GM23338 (cell line): ENCODE results near the gene G3BP1. TPM values are rescaled to one million over a fixed set of nuclear protein-coding genes. Genes with fewer than 3 reads are reported as not detected.

ENCODE experiments used
- ATAC-seq: fragments of 200-7000 bp; cut with Tn5 transposase; 3 replicates; pipeline ENCODE4 v1.9.1; 2020
- DNase-seq: peaks from one replicate; pipeline ENCODE4 v3.0.0-alpha.2; 2015; ENCODE audit warnings: low spot score
- H2AFZ ChIP-seq: fragments of 200-600 bp; sonication (generic); 2 replicates; pipeline ENCODE4 v1.8.0; 2016; ENCODE audit warnings: antibody characterized with exemption, mild to moderate bottlenecking, moderate library complexity
- H3F3A ChIP-seq: fragments of 200-600 bp; sonication (generic); replicated peaks from 2 replicates; pipeline ENCODE4 v1.8.0; 2017; ENCODE audit warnings: antibody characterized with exemption, mixed run types, low read depth
- H3K27ac ChIP-seq: fragments of 200-600 bp; sonication (generic); 2 replicates; pipeline ENCODE4 v1.6.1; 2016; ENCODE audit warnings: low read depth
- H3K27me3 ChIP-seq: fragments of 200-600 bp; sonication (generic); 2 replicates; pipeline ENCODE4 v1.8.0; 2016; ENCODE audit warnings: mild to moderate bottlenecking, mixed run types, moderate library complexity; ENCODE audit not compliant: insufficient read depth
- H3K36me3 ChIP-seq: fragments of 200-600 bp; sonication (generic); 2 replicates; pipeline ENCODE4 v1.8.0; 2016; ENCODE audit warnings: mild to moderate bottlenecking; ENCODE audit not compliant: insufficient read depth
- H3K4me1 ChIP-seq: fragments of 200-600 bp; sonication (generic); 2 replicates; pipeline ENCODE4 v1.8.0; 2016; ENCODE audit warnings: mild to moderate bottlenecking, moderate library complexity; ENCODE audit not compliant: insufficient read depth
- H3K4me2 ChIP-seq: fragments of 200-600 bp; sonication (generic); 2 replicates; pipeline ENCODE4 v1.7.1; 2017; ENCODE audit warnings: mixed run types
- H3K4me3 ChIP-seq: fragments of 200-600 bp; sonication (generic); 2 replicates; pipeline ENCODE4 v1.6.1; 2016; ENCODE audit warnings: mixed run types
- H3K79me2 ChIP-seq: fragments of 200-600 bp; sonication (generic); replicated peaks from 2 replicates; pipeline ENCODE4 v1.8.0; 2017; ENCODE audit warnings: mild to moderate bottlenecking; ENCODE audit not compliant: insufficient read depth
- H3K9me2 ChIP-seq: fragments of 200-600 bp; sonication (generic); 2 replicates; pipeline ENCODE4 v1.8.0; 2017; ENCODE audit not compliant: insufficient read depth
- H4K20me1 ChIP-seq: fragments of 200-600 bp; sonication (generic); replicated peaks from 2 replicates; pipeline ENCODE4 v1.8.0; 2017; ENCODE audit warnings: mild to moderate bottlenecking; ENCODE audit not compliant: insufficient read depth
- H3K27ac Mint-ChIP-seq: 2 replicates; pipeline ENCODE4 v1.8.0; 2020; ENCODE audit warnings: inconsistent platforms, mild to moderate bottlenecking, moderate library complexity, mixed read lengths
- H3K27me3 Mint-ChIP-seq: 3 replicates; pipeline ENCODE4 v1.8.0; 2022; ENCODE audit warnings: low read depth, mild to moderate bottlenecking, moderate library complexity, mixed read lengths, inconsistent platforms; ENCODE audit not compliant: insufficient read depth, poor library complexity
- H3K36me3 Mint-ChIP-seq: 3 replicates; pipeline ENCODE4 v1.8.0; 2021; ENCODE audit warnings: low read depth, mild to moderate bottlenecking, inconsistent platforms, moderate library complexity, mixed read lengths
- H3K4me1 Mint-ChIP-seq: 3 replicates; pipeline ENCODE4 v1.8.0; 2020; ENCODE audit warnings: mild to moderate bottlenecking, inconsistent platforms, mixed read lengths
- H3K4me3 Mint-ChIP-seq: 3 replicates; pipeline ENCODE4 v1.8.0; 2021; ENCODE audit warnings: moderate library complexity, mild to moderate bottlenecking, inconsistent platforms, mixed read lengths
- H3K9me3 Mint-ChIP-seq: 3 replicates; pipeline ENCODE4 v1.8.0; 2020; ENCODE audit warnings: moderate library complexity, mild to moderate bottlenecking, inconsistent platforms, mixed read lengths
- CREB1 ChIP-seq: fragments of 250-450 bp; sonication (Bioruptor Pico); IDR thresholded peaks from 2 replicates; pipeline ENCODE4 v1.5.0; 2020; ENCODE audit warnings: low read depth, mild to moderate bottlenecking, moderate library complexity
- EZH2 ChIP-seq: fragments of 200-600 bp; sonication (generic); IDR thresholded peaks from one replicate; pipeline ENCODE4 v1.8.0; 2017; ENCODE audit warnings: antibody characterized with exemption, mild to moderate bottlenecking, low read depth; ENCODE audit not compliant: unreplicated experiment
- EZH2phosphoT487 ChIP-seq: fragments of 200-600 bp; sonication (generic); IDR thresholded peaks from one replicate; pipeline ENCODE4 v1.8.1; 2018; ENCODE audit warnings: antibody characterized with exemption; ENCODE audit not compliant: unreplicated experiment
- NANOG ChIP-seq: IDR thresholded peaks from 2 replicates; pipeline ENCODE4 v1.6.1; 2016; ENCODE audit warnings: antibody characterized with exemption, borderline replicate concordance
- polyA plus RNA-seq: library from polyadenylated mRNA; unstranded; fragments of >200 nt; fragmentation: Nextera tagmentation; extraction: Ambion mirVana; gene quantifications from 2 replicates; pipeline ENCODE4 v1.2.1, GENCODE V29; 2016
- total RNA-seq: library from RNA; depleted of rRNA; stranded (reverse); fragments of >200 nt; shearing (Covaris generic); gene quantifications from 2 replicates; pipeline ENCODE4 v1.2.3, GENCODE V29; 2014
- TF ChIP-seq, protein P1 (sequence below): fragments of 250-450 bp; sonication (Bioruptor Pico); IDR thresholded peaks from 2 replicates; pipeline ENCODE4 v1.5.0; 2020; ENCODE audit warnings: mild to moderate bottlenecking, moderate library complexity
- TF ChIP-seq, protein P2 (sequence below): IDR thresholded peaks from one replicate; pipeline ENCODE4 v1.6.1; 2018; ENCODE audit warnings: antibody characterized with exemption; ENCODE audit not compliant: unreplicated experiment

Gene G3BP1
- total and polyA plus RNA-seq, 2 experiments from 2014 or later: 183 to 323 TPM

- TF ChIP-seq, protein P1, sequence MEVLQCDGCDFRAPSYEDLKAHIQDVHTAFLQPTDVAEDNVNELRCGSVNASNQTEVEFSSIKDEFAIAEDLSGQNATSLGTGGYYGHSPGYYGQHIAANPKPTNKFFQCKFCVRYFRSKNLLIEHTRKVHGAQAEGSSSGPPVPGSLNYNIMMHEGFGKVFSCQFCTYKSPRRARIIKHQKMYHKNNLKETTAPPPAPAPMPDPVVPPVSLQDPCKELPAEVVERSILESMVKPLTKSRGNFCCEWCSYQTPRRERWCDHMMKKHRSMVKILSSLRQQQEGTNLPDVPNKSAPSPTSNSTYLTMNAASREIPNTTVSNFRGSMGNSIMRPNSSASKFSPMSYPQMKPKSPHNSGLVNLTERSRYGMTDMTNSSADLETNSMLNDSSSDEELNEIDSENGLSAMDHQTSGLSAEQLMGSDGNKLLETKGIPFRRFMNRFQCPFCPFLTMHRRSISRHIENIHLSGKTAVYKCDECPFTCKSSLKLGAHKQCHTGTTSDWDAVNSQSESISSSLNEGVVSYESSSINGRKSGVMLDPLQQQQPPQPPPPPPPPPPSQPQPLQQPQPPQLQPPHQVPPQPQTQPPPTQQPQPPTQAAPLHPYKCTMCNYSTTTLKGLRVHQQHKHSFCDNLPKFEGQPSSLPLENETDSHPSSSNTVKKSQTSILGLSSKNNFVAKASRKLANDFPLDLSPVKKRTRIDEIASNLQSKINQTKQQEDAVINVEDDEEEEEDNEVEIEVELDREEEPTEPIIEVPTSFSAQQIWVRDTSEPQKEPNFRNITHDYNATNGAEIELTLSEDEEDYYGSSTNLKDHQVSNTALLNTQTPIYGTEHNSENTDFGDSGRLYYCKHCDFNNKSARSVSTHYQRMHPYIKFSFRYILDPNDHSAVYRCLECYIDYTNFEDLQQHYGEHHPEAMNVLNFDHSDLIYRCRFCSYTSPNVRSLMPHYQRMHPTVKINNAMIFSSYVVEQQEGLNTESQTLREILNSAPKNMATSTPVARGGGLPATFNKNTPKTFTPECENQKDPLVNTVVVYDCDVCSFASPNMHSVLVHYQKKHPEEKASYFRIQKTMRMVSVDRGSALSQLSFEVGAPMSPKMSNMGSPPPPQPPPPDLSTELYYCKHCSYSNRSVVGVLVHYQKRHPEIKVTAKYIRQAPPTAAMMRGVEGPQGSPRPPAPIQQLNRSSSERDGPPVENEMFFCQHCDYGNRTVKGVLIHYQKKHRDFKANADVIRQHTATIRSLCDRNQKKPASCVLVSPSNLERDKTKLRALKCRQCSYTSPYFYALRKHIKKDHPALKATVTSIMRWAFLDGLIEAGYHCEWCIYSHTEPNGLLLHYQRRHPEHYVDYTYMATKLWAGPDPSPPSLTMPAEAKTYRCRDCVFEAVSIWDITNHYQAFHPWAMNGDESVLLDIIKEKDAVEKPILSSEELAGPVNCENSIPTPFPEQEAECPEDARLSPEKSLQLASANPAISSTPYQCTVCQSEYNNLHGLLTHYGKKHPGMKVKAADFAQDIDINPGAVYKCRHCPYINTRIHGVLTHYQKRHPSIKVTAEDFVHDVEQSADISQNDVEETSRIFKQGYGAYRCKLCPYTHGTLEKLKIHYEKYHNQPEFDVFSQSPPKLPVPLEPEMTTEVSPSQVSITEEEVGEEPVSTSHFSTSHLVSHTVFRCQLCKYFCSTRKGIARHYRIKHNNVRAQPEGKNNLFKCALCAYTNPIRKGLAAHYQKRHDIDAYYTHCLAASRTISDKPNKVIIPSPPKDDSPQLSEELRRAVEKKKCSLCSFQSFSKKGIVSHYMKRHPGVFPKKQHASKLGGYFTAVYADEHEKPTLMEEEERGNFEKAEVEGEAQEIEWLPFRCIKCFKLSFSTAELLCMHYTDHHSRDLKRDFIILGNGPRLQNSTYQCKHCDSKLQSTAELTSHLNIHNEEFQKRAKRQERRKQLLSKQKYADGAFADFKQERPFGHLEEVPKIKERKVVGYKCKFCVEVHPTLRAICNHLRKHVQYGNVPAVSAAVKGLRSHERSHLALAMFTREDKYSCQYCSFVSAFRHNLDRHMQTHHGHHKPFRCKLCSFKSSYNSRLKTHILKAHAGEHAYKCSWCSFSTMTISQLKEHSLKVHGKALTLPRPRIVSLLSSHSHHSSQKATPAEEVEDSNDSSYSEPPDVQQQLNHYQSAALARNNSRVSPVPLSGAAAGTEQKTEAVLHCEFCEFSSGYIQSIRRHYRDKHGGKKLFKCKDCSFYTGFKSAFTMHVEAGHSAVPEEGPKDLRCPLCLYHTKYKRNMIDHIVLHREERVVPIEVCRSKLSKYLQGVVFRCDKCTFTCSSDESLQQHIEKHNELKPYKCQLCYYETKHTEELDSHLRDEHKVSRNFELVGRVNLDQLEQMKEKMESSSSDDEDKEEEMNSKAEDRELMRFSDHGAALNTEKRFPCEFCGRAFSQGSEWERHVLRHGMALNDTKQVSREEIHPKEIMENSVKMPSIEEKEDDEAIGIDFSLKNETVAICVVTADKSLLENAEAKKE: no peak
These were observed 12.4 kb downstream of the G3BP1 start (continued) for GRCh38 chr5:151784141-151784540.

GRCh38 chr5:151786468-151786867, 14.7 kb downstream of the G3BP1 start:
- no peak overlapping the region for H3K27ac ChIP-seq
- ATAC-seq (no peak; the same call in 2 of the 3 replicates), DNase-seq (no peak)
- no peaks in the 10 kb centered on the region for H3K9me3 Mint-ChIP-seq
- H3K27me3 ChIP-seq: no peaks in the 10 kb centered on the region
- H3K9me2 ChIP-seq: no peaks in the 10 kb centered on the region
- H3K4me3 Mint-ChIP-seq: no peak overlapping the region
- H3F3A ChIP-seq: no peaks in the 10 kb centered on the region; the same call in 1 of the 2 replicates
- H3K4me3 ChIP-seq: no peak overlapping the region
- peaks cover 100% of the 10 kb centered on the region for H3K79me2 ChIP-seq
- H4K20me1 ChIP-seq: peaks cover 83% of the 10 kb centered on the region
- H3K4me2 ChIP-seq: no peak overlapping the region
- H3K4me1 ChIP-seq: peaks cover 28% of the 10 kb centered on the region
- H3K36me3 ChIP-seq: peaks cover 28% of the 10 kb centered on the region
- no peak overlapping the region for H2AFZ ChIP-seq
- peaks cover 29% of the 10 kb centered on the region for H3K4me1 Mint-ChIP-seq
- H3K36me3 Mint-ChIP-seq: peaks cover 53% of the 10 kb centered on the region
- H3K27ac Mint-ChIP-seq: 0 out of 2 replicates have a peak overlapping the region, but pooled peaks have one; percentile 34
- H3K27me3 Mint-ChIP-seq: peaks cover 5% of the 10 kb centered on the region
- TF ChIP-seq, protein P2, sequence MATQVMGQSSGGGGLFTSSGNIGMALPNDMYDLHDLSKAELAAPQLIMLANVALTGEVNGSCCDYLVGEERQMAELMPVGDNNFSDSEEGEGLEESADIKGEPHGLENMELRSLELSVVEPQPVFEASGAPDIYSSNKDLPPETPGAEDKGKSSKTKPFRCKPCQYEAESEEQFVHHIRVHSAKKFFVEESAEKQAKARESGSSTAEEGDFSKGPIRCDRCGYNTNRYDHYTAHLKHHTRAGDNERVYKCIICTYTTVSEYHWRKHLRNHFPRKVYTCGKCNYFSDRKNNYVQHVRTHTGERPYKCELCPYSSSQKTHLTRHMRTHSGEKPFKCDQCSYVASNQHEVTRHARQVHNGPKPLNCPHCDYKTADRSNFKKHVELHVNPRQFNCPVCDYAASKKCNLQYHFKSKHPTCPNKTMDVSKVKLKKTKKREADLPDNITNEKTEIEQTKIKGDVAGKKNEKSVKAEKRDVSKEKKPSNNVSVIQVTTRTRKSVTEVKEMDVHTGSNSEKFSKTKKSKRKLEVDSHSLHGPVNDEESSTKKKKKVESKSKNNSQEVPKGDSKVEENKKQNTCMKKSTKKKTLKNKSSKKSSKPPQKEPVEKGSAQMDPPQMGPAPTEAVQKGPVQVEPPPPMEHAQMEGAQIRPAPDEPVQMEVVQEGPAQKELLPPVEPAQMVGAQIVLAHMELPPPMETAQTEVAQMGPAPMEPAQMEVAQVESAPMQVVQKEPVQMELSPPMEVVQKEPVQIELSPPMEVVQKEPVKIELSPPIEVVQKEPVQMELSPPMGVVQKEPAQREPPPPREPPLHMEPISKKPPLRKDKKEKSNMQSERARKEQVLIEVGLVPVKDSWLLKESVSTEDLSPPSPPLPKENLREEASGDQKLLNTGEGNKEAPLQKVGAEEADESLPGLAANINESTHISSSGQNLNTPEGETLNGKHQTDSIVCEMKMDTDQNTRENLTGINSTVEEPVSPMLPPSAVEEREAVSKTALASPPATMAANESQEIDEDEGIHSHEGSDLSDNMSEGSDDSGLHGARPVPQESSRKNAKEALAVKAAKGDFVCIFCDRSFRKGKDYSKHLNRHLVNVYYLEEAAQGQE: no peak
- TF ChIP-seq, protein P1: no peak
- TF ChIP-seq CREB1 (CRISPR knock-in tag): no peak
- no peak for TF ChIP-seq EZH2phosphoT487
- TF ChIP-seq EZH2: no peak
- no peak for TF ChIP-seq NANOG
